ENCODE measurements around the gene TMEM63A. TPM values are rescaled to one million over a fixed set of nuclear protein-coding genes. Genes with fewer than 3 reads are reported as not detected.

TMEM63A gene
- total RNA-seq, 1 experiment from 2014 or later, result 91.7 TPM

DNA sequence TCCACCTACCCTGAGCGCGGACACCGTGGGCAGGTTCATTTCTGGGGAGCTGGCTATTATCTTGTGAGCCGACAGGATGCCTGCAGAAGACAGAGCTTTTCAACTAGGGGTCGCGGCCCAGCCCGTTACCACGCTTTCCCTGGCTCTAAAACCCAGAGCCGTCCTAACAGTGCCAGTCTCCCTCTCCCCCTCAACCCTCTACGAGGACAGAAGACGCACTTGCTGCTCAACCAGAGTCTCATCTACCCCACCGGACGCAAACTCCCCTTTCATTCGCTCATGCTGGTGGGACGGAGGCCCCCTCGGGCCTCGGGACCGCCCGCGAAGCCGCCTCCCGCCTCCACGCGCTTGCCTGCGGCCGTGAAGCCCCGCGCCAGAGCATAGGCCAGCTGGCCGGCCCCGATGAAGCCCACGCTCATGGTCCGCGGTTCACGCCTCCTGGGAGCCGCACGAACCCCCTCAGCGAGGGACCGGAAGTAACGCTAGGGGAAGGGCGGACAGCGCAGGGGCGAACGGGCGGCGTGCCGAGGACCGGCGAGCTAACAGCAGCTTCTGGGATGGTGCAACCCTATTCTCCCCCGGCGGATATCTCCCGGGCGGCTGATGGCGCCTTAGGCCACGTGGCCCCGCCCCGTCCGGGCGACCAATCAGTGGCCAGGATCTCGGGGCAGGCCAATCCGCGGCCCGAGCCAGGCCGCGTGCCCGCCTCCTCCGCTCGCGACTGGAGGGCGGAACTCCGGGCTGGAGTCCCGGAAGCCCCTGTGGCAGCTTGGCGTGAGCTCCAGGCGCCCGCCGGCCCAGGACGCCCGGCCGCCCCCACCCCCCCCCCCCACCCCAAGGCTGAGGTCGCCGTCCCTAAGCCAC lies 41.7 kb upstream of the TMEM63A start, which contains the start of gene PYCR2 (continued):
- TF ChIP-seq, protein P1, sequence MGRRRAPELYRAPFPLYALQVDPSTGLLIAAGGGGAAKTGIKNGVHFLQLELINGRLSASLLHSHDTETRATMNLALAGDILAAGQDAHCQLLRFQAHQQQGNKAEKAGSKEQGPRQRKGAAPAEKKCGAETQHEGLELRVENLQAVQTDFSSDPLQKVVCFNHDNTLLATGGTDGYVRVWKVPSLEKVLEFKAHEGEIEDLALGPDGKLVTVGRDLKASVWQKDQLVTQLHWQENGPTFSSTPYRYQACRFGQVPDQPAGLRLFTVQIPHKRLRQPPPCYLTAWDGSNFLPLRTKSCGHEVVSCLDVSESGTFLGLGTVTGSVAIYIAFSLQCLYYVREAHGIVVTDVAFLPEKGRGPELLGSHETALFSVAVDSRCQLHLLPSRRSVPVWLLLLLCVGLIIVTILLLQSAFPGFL (CRISPR knock-in tag; IDR thresholded peaks at IDR 0.05; ENCODE audit: borderline replicate concordance), result 0 out of 2 replicates have a peak, but pooled peaks have one; percentile 76
- TF ChIP-seq, protein P2, sequence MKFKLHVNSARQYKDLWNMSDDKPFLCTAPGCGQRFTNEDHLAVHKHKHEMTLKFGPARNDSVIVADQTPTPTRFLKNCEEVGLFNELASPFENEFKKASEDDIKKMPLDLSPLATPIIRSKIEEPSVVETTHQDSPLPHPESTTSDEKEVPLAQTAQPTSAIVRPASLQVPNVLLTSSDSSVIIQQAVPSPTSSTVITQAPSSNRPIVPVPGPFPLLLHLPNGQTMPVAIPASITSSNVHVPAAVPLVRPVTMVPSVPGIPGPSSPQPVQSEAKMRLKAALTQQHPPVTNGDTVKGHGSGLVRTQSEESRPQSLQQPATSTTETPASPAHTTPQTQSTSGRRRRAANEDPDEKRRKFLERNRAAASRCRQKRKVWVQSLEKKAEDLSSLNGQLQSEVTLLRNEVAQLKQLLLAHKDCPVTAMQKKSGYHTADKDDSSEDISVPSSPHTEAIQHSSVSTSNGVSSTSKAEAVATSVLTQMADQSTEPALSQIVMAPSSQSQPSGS (CRISPR knock-in tag; IDR thresholded peaks at IDR 0.05; ENCODE audit: borderline replicate concordance, low read depth), result no peak
- TF ChIP-seq ZNF232 (CRISPR knock-in tag; IDR thresholded peaks at IDR 0.05) (peak; percentile 51; the same call in 1 of the 2 replicates), KAT7 (CRISPR knock-in tag; IDR thresholded peaks at IDR 0.05; ENCODE audit: borderline replicate concordance) (peak; percentile 88; the same call in 1 of the 2 replicates), FOXK1 (CRISPR knock-in tag; IDR thresholded peaks at IDR 0.05) (peak; percentile 69), NR2C2 (CRISPR knock-in tag; IDR thresholded peaks at IDR 0.05) (no peak), NR3C1 (CRISPR knock-in tag; conservative IDR thresholded peaks at IDR 0.05; ENCODE audit: low read depth) (no peak), ATF1 (CRISPR knock-in tag; IDR thresholded peaks at IDR 0.05) (no peak), NR1H2 (CRISPR knock-in tag; IDR thresholded peaks at IDR 0.05) (no peak), E2F1 (CRISPR knock-in tag; IDR thresholded peaks at IDR 0.05) (0 out of 2 replicates have a peak, but pooled peaks have one; percentile 50), SMAD4 (CRISPR knock-in tag; IDR thresholded peaks at IDR 0.05) (no peak; the same call in 1 of the 2 replicates), ZNF416 (CRISPR knock-in tag; IDR thresholded peaks at IDR 0.05) (no peak), FOXJ3 (CRISPR knock-in tag; IDR thresholded peaks at IDR 0.05; ENCODE audit: borderline replicate concordance) (no peak), ESRRA (CRISPR knock-in tag; IDR thresholded peaks at IDR 0.05; ENCODE audit: borderline replicate concordance) (peak; percentile 76; the same call in 1 of the 2 replicates), CDX4 (CRISPR knock-in tag; IDR thresholded peaks at IDR 0.05; ENCODE audit: borderline replicate concordance) (no peak), ZNF317 (CRISPR knock-in tag; IDR thresholded peaks at IDR 0.05; ENCODE audit: borderline replicate concordance, low read depth) (no peak), ZNF219 (CRISPR knock-in tag; IDR thresholded peaks at IDR 0.05; ENCODE audit: borderline replicate concordance) (0 out of 2 replicates have a peak, but pooled peaks have one; percentile 38), MXD4 (CRISPR knock-in tag; IDR thresholded peaks at IDR 0.05; ENCODE audit: borderline replicate concordance) (no peak), FOXP1 (CRISPR knock-in tag; IDR thresholded peaks at IDR 0.05; ENCODE audit: borderline replicate concordance) (peak; percentile 86)
- TF ChIP-seq, protein P3, sequence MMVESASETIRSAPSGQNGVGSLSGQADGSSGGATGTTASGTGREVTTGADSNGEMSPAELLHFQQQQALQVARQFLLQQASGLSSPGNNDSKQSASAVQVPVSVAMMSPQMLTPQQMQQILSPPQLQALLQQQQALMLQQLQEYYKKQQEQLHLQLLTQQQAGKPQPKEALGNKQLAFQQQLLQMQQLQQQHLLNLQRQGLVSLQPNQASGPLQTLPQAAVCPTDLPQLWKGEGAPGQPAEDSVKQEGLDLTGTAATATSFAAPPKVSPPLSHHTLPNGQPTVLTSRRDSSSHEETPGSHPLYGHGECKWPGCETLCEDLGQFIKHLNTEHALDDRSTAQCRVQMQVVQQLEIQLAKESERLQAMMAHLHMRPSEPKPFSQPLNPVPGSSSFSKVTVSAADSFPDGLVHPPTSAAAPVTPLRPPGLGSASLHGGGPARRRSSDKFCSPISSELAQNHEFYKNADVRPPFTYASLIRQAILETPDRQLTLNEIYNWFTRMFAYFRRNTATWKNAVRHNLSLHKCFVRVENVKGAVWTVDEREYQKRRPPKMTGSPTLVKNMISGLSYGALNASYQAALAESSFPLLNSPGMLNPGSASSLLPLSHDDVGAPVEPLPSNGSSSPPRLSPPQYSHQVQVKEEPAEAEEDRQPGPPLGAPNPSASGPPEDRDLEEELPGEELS (CRISPR knock-in tag; IDR thresholded peaks at IDR 0.05), result peak; percentile 82; the same call in 1 of the 2 replicates
- TF ChIP-seq, protein P4, sequence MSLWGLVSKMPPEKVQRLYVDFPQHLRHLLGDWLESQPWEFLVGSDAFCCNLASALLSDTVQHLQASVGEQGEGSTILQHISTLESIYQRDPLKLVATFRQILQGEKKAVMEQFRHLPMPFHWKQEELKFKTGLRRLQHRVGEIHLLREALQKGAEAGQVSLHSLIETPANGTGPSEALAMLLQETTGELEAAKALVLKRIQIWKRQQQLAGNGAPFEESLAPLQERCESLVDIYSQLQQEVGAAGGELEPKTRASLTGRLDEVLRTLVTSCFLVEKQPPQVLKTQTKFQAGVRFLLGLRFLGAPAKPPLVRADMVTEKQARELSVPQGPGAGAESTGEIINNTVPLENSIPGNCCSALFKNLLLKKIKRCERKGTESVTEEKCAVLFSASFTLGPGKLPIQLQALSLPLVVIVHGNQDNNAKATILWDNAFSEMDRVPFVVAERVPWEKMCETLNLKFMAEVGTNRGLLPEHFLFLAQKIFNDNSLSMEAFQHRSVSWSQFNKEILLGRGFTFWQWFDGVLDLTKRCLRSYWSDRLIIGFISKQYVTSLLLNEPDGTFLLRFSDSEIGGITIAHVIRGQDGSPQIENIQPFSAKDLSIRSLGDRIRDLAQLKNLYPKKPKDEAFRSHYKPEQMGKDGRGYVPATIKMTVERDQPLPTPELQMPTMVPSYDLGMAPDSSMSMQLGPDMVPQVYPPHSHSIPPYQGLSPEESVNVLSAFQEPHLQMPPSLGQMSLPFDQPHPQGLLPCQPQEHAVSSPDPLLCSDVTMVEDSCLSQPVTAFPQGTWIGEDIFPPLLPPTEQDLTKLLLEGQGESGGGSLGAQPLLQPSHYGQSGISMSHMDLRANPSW (CRISPR knock-in tag; conservative IDR thresholded peaks at IDR 0.05; ENCODE audit: low read depth), result no peak
- TF ChIP-seq, protein P5, sequence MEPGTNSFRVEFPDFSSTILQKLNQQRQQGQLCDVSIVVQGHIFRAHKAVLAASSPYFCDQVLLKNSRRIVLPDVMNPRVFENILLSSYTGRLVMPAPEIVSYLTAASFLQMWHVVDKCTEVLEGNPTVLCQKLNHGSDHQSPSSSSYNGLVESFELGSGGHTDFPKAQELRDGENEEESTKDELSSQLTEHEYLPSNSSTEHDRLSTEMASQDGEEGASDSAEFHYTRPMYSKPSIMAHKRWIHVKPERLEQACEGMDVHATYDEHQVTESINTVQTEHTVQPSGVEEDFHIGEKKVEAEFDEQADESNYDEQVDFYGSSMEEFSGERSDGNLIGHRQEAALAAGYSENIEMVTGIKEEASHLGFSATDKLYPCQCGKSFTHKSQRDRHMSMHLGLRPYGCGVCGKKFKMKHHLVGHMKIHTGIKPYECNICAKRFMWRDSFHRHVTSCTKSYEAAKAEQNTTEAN (CRISPR knock-in tag; IDR thresholded peaks at IDR 0.05), result 0 out of 2 replicates have a peak, but pooled peaks have one; percentile 38
- TF ChIP-seq, protein P6, sequence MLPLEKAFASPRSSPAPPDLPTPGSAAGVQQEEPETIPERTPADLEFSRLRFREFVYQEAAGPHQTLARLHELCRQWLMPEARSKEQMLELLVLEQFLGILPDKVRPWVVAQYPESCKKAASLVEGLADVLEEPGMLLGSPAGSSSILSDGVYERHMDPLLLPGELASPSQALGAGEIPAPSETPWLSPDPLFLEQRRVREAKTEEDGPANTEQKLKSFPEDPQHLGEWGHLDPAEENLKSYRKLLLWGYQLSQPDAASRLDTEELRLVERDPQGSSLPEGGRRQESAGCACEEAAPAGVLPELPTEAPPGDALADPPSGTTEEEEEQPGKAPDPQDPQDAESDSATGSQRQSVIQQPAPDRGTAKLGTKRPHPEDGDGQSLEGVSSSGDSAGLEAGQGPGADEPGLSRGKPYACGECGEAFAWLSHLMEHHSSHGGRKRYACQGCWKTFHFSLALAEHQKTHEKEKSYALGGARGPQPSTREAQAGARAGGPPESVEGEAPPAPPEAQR (CRISPR knock-in tag; IDR thresholded peaks at IDR 0.05), result no peak
